ENCODE data around the gene KCNMB2.
"Not testable (repeated sequence)": the region's sequence is repeated elsewhere in the genome, so short reads cannot be mapped to it uniquely, and the experiment has no call there.

Gene KCNMB2

DNA sequence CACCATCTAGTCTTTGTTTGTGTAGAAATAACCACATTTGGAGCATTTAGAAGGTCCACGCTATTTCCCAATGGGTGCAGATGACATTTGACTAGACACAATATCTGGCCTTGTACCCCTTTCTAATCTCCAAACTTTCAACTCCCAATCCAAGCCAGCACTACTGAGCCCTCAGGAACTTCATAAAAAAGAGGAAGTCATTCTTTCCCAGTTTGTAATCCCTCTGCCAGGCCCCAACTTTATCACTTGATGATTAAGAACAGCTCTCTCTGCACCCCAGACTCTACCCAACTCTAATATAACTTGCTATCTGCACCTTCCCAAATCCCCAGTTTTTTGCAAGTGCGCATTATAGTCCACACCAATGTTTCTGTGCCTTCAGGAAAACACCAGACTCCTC, 170.2 kb downstream of the KCNMB2 start:
- DNase-seq = no peak

DNA sequence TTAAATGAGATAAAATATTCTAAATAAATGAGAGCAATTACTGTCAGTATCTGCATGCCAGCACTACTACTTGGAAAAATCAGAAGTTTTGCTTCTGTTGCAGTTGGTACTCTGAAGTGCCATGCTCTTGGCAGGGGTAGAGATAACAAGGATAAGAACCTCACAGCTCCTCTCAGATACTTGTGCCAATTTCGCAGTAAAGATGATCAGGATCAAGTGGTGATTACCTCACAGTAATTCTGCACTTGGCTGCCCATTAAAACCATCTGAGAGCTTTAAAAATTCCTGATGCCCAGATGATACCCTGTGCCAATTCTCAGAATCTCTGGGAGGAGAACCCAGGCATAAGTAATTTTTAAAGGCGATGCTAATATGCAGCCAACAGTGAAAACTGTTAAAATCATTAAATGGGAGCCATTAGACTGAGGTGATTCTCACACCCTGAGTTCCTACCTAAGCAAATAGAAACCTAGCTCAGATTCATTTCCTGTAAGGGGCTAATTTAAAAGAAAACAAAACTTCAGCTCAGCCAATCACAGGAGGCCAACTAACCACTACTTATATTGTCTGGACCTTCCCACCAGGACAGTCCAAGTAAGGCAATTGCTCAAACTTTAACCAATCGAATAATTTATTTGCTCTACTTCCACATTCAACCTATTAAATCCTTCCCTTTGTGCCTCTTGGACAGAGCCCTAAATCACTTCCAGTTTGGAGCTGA, 171.2 kb downstream of the KCNMB2 start:
- DNase-seq = no peak

DNA sequence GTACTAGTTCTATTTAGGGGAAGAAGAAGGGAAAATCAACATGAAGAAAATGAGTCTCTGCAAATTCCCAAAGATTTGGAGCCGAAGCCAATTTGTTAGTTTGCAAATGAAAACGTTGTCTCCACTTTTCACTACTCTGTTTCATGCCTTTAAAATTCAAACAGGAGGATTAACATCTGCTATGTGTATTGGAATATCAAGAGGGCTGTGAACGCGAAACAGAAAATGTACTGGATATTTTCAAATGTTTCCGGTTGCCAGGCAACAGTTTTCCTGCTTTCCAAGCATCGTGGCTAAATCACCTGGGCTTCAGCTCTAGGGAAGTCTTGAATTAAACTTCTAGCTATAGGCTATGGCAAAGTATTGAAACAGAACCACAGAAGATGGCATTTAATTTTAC, 172.8 kb downstream of the KCNMB2 start:
- no peak for DNase-seq

GRCh38 chr3:178711753-178712152, 175.5 kb downstream of the KCNMB2 start:
- no peak for DNase-seq

DNA sequence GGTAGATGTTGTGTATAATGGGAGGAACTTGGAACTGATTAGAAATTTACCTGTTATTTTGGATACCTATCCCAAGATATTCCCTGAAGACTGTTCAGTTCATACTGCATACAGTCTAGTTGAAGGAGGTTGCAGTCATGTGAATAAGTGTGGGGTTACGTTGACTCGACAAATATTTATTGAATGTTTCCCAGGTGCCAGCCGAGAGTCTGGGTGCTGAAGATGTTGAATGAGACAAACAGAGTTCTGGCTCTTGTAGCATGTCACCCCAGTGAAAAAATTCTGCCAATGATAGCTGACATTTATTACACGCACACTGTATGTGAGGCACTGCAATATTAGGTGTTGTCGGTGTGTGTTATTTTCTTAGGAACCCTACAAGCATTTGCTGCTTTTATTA, 176.0 kb downstream of the KCNMB2 start:
- no peak for DNase-seq

DNA sequence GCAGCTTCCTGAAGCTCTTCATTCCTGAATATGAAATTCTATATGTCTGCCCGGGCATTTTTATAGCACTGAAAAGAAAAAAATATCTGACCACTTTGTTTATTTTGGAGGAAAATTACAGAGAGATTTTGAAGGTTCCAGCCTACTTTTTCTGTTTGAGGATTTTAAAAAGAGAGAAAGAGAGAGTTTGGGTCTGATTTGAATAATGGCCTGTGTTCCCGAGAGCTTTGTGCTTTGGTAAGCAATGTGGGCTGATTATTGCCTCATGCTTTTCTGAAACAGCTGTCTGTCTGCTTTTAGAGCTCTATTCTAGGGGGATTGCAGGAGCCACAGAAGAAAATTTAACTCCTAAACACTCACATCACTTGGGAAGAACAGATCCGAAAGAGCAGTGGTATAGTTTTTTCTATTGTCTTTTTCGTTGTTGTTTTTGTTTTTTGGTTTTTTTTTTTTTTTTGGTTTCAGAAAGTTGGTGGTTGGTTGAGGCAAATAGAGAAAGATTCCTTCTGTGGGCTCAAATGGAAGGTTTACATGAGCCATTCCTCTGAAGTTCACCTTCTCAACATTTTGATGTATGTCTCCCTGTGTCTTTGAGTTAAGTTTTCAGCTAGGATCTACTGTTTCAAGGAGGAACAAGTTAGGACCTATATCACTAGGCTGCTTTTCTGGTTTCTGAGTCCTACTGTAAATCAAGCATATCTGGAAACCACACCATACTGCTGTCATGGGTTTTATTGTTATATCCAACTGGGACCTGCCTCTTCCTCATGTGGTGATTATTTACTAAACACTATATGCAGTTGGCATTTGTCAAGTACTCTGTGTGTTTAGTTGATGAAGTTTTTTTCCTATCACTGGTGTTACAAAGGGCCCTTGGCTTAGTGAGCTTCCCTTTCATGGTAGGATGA, 178.9 kb downstream of the KCNMB2 start:
- no peak for DNase-seq

DNA sequence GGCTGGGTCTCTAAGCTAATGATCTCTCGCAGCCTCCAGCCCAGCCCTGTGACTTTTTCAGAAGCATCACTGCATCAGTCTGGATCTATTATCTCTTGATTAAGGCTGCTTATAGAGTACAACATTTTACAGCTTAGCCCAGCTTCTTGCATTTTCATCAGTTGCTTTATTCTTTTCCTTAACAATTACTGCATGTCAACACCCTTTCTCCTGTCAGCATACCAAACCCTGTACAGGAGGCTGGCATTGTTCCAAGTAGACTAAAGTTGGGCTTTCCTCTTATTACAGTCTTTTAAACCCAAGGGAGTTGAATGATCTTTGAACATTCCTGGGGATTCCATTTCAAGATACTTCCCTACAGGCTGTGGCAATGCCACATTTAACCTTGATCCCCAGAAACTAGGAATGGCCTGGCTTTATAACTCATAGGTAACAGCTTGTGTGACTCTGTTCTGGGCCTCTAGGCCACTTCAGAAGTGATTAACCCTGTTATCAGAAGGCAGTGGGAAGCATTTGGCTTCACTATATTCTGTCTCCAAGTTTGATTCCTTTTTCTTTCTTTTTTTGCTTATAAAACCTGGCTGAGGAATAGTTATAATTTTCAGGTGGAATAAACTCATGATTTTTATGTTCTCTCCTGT, 182.9 kb downstream of the KCNMB2 start:
- DNase-seq = no peak

DNA sequence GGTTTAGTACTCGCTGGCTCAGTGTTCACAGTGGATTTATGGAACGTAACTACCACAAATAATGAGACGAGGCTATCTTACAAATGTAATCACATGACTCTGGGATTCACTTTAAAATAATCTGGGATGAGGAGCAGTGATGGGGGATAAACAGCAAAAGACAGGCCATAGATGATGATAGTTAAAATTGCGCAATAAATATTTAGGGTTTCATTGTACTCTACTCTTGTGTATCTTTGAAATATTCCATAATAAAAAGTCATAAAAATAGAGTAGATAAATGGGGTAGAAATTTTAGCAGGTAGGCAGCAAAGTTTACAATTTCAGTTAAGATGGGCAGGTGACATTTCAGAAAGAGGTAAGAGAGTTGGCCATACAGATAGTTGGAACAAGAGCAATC, 196.6 kb downstream of the KCNMB2 start:
- no peak for DNase-seq

GRCh38 chr3:178735032-178735674, 198.9 kb downstream of the KCNMB2 start:
- DNase-seq = no peak

- DNase-seq = no peak
Measured at GRCh38 chr3:178736300-178736699, 200.1 kb downstream of the KCNMB2 start.

- no peak for DNase-seq
Measured at GRCh38 chr3:178739720-178740119, 203.5 kb downstream of the KCNMB2 start.

GRCh38 chr3:178741020-178741419, 204.8 kb downstream of the KCNMB2 start:
- DNase-seq = no peak

DNA sequence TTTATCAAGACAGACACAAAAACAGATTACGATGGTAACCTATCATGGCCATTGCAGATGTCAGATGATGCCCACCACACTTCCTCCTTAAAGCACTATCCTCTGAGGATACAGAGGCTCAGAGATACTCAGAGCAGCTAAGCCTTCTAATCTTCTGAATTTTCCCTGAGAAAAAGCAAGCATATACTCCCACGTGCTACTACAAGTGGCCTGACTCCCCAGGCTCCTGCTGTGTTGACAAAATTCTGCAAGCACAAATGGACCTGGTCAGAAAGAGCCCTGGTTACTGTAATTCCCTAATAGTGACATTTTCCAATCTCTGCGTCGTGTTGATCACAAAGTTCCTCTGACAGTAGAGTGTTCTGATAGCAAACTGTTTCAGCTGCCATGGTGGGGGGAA, 207.1 kb downstream of the KCNMB2 start:
- DNase-seq = no peak

DNA sequence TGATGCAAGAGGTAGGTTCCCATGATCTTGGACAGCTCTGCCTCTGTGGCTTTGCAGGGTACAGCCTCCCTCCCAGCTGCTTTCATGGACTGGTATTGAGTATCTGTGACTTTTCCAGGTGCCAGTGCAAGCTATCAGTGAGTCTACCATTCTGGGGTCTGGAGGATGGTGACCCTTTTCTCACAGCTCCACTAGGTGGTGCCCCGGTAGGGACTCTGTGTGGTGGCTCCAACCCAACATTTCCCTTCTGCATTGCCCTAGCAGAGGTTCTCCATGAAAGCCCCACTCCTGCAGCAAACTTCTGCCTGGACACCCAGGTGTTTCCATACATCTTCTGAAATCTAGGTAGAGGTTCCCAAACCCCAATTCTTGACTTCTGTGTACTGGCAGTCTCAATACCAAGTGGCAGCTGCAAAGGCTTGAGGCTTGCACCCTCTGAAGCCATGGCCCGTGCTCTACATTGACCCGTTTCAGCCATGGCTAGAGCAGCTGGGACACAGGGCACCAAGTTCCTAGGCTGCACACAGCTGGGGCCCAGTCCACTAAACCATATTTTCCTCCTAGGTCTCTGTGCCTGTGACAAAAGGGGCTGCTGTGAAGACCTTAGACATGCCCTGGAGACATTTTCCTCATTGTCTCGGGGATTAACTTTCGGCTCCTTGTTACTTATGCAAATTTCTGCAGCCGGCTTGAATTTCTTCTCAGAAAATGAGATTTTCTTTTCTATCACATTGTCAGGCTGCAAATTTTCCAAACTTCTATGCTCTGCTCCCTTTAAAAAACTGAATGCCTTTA, 209.8 kb downstream of the KCNMB2 start:
- DNase-seq = not testable (repeated sequence)

GRCh38 chr3:178748874-178749273, 212.6 kb downstream of the KCNMB2 start:
- DNase-seq = no peak

- DNase-seq = no peak
Measured at GRCh38 chr3:178749471-178749870, 213.2 kb downstream of the KCNMB2 start.

GRCh38 chr3:178750639-178751300, 214.5 kb downstream of the KCNMB2 start:
- no peak for DNase-seq

- no peak for DNase-seq
Measured at GRCh38 chr3:178752843-178753242, 216.6 kb downstream of the KCNMB2 start.

DNA sequence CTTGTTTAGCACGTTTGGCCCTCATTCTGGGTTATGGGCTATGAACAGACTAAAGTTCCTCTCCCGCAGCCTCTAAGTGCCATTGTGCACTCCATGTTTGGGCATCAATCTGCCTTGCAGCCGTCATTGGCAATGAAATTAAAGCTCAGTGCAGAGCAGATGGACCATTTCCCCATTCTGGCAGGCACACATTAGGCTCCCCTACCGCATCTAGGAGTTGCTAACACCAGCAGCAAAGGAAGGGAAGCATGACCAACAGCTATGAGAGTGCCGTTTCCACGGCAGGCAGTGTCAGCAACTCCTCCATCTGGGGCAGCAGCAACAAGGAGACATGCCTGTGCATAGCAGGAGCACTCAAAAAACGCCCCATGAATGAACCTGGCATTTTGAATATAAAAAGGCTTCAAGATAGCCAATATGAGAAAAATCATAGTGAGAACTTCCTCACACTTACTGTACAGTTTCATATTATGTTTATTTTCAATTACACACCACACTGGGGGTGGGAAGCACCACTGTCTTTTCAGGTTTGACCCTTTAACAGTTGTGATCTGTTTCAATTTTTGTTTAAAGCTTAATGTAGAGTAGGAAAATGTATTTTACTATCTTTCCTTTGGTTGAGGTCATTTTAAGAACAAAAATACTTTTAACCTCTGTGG, 218.7 kb downstream of the KCNMB2 start:
- no peak for DNase-seq

GRCh38 chr3:178761024-178761423, 224.8 kb downstream of the KCNMB2 start:
- DNase-seq = no peak

GRCh38 chr3:178761461-178761860, 225.2 kb downstream of the KCNMB2 start:
- no peak for DNase-seq
